NK-92 treated with Interleukin-12 subunit alpha and Interleukin-12 subunit beta, amount 100 ng/mL, for 24 hours (cell line): ENCODE results near the gene PCDHGA8.

Source experiments
- DNase-seq: peaks from one replicate; lab custom pipeline; 2025; lab: John Stamatoyannopoulos, UW

Gene PCDHGA8

GRCh38 chr5:141434006-141434405 lies 41.6 kb downstream of the PCDHGA8 start:
- no peak for DNase-seq

- DNase-seq = no peak
Measured at GRCh38 chr5:141437221-141437620, 44.8 kb downstream of the PCDHGA8 start.

- no peak for DNase-seq
Measured at GRCh38 chr5:141439411-141440141, 47.1 kb downstream of the PCDHGA8 start.

GRCh38 chr5:141440341-141440740 lies 47.9 kb downstream of the PCDHGA8 start:
- DNase-seq = no peak

GRCh38 chr5:141441571-141442170 lies 49.2 kb downstream of the PCDHGA8 start:
- no peak for DNase-seq
